Loucy (cell line): Measurements from ENCODE around the gene KIRREL3.

Experiments
- H2AFZ ChIP-seq: fragments of 200-600 bp; sonication (generic); 2 replicates; pipeline ENCODE4 v1.6.0; 2016; ENCODE audit warnings: antibody characterized with exemption, mild to moderate bottlenecking, low read length, moderate library complexity
- H3F3A ChIP-seq: fragments of 200-600 bp; 2 replicates; pipeline ENCODE4 v1.6.0; 2016; ENCODE audit warnings: antibody characterized with exemption, low read depth, mild to moderate bottlenecking
- H3K27me3 ChIP-seq: fragments of 200-600 bp; sonication (generic); 2 replicates; pipeline ENCODE4 v1.6.1; 2014; ENCODE audit warnings: low read length, mild to moderate bottlenecking; ENCODE audit not compliant: insufficient read depth, poor library complexity, severe bottlenecking
- H3K36me3 ChIP-seq: fragments of 200-600 bp; sonication (generic); 2 replicates; pipeline ENCODE4 v1.6.1; 2016; ENCODE audit warnings: low read length; ENCODE audit not compliant: insufficient read depth
- H3K4me1 ChIP-seq: fragments of 200-600 bp; sonication (generic); 2 replicates; pipeline ENCODE4 v1.5.1; 2014; ENCODE audit warnings: low read length, mild to moderate bottlenecking; ENCODE audit not compliant: insufficient read depth, poor library complexity, severe bottlenecking
- H3K4me2 ChIP-seq: fragments of 200-600 bp; sonication (generic); 2 replicates; pipeline ENCODE4 v1.6.0; 2014; ENCODE audit warnings: antibody characterized with exemption, low read length, low read depth, mild to moderate bottlenecking; ENCODE audit not compliant: poor library complexity, severe bottlenecking
- H3K4me3 ChIP-seq: fragments of 200-600 bp; sonication (generic); 2 replicates; pipeline ENCODE4 v1.5.1; 2014; ENCODE audit warnings: low read length, mild to moderate bottlenecking, mixed read lengths; ENCODE audit not compliant: poor library complexity, severe bottlenecking
- H3K79me2 ChIP-seq: fragments of 200-600 bp; sonication (generic); 2 replicates; pipeline ENCODE4 v1.6.1; 2014; ENCODE audit warnings: low read length; ENCODE audit not compliant: insufficient read depth
- H3K9ac ChIP-seq: fragments of 200-600 bp; sonication (generic); 2 replicates; pipeline ENCODE4 v1.6.0; 2014; ENCODE audit warnings: mild to moderate bottlenecking, low read depth, low read length, moderate library complexity; ENCODE audit not compliant: poor library complexity, severe bottlenecking
- H3K9me2 ChIP-seq: fragments of 200-600 bp; sonication (generic); replicated peaks from 2 replicates; pipeline ENCODE4 v1.6.1; 2016; ENCODE audit warnings: low read depth, low read length, mixed read lengths
- H3K9me3 ChIP-seq: fragments of 200-600 bp; sonication (generic); 2 replicates; pipeline ENCODE4 v1.6.1; 2014; ENCODE audit warnings: mild to moderate bottlenecking, antibody characterized with exemption, low read length, low read depth; ENCODE audit not compliant: insufficient read depth
- H4K20me1 ChIP-seq: fragments of 200-600 bp; sonication (generic); 2 replicates; pipeline ENCODE4 v1.6.0; 2014; ENCODE audit warnings: antibody characterized with exemption, low read length, mild to moderate bottlenecking; ENCODE audit not compliant: insufficient read depth, poor library complexity, severe bottlenecking
- EZH2phosphoT487 ChIP-seq: fragments of 200-600 bp; IDR thresholded peaks from 2 replicates; pipeline ENCODE4 v1.6.1; 2018; ENCODE audit warnings: antibody characterized with exemption, mild to moderate bottlenecking, moderate library complexity, borderline replicate concordance
- TF ChIP-seq, protein P1 (sequence below): fragments of 200-600 bp; sonication (generic); conservative IDR thresholded peaks from 2 replicates; pipeline ENCODE4 v1.5.1; 2014; ENCODE audit warnings: mild to moderate bottlenecking, antibody characterized with exemption, low read length

The KIRREL3 gene

DNA sequence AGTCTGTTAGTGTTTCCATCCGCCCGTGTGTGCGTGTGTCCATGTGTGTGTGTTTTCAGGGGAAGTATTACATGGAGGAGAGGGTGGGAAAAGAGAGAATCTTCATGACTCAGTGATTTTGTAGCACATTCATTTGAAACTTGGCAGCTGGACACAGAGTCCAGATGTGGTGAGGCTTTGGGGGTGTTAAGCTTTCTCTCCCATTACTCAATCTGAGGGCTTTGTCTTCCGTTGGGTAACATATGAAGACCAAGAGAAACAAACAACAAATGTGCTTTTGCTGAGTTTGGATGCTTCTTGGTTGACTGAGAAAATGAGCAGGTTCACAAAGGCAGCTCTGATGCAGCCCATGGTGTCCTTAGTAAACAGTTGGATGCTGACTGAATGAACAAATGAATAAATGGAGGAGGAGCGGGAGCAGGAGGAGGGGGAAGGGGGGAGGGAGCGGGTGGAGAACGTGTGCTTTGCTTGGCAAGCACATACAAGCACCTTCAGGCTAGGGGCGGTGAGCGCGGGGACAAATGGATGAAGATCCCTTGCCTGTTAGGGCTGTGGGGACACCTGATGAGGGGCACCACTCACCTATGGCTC is 540.8 kb downstream of the KIRREL3 start:
- Histone ChIP-seq H3K9ac (no peak overlapping the region), H3K36me3 (no peaks in the 10 kb centered on the region), H3K4me2 (no peak overlapping the region), H3K9me3 (no peaks in the 10 kb centered on the region), H4K20me1 (no peaks in the 10 kb centered on the region), H2AFZ (no peak overlapping the region), H3K27me3 (no peaks in the 10 kb centered on the region), H3K4me3 (no peak overlapping the region), H3F3A (no peaks in the 10 kb centered on the region), H3K9me2 (no peaks in the 10 kb centered on the region), H3K79me2 (no peaks in the 10 kb centered on the region), H3K4me1 (no peaks in the 10 kb centered on the region)
- TF ChIP-seq, protein P1, sequence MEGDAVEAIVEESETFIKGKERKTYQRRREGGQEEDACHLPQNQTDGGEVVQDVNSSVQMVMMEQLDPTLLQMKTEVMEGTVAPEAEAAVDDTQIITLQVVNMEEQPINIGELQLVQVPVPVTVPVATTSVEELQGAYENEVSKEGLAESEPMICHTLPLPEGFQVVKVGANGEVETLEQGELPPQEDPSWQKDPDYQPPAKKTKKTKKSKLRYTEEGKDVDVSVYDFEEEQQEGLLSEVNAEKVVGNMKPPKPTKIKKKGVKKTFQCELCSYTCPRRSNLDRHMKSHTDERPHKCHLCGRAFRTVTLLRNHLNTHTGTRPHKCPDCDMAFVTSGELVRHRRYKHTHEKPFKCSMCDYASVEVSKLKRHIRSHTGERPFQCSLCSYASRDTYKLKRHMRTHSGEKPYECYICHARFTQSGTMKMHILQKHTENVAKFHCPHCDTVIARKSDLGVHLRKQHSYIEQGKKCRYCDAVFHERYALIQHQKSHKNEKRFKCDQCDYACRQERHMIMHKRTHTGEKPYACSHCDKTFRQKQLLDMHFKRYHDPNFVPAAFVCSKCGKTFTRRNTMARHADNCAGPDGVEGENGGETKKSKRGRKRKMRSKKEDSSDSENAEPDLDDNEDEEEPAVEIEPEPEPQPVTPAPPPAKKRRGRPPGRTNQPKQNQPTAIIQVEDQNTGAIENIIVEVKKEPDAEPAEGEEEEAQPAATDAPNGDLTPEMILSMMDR, result no peak
- no peak for TF ChIP-seq EZH2phosphoT487

GRCh38 chr11:126457817-126458216 is 542.8 kb downstream of the KIRREL3 start:
- no peak overlapping the region for H2AFZ ChIP-seq
- H3K4me1 ChIP-seq, result no peaks in the 10 kb centered on the region
- no peaks in the 10 kb centered on the region for H3F3A ChIP-seq
- TF ChIP-seq EZH2phosphoT487, result no peak
- TF ChIP-seq, protein P1, result no peak
- H3K4me3 ChIP-seq, result no peak overlapping the region
- no peaks in the 10 kb centered on the region for H4K20me1 ChIP-seq
- no peak overlapping the region for H3K9ac ChIP-seq
- no peaks in the 10 kb centered on the region for H3K9me2 ChIP-seq
- no peaks in the 10 kb centered on the region for H3K79me2 ChIP-seq
- no peaks in the 10 kb centered on the region for H3K27me3 ChIP-seq
- no peaks in the 10 kb centered on the region for H3K36me3 ChIP-seq
- no peaks in the 10 kb centered on the region for H3K9me3 ChIP-seq
- no peak overlapping the region for H3K4me2 ChIP-seq

GRCh38 chr11:126456783-126457542 is 543.6 kb downstream of the KIRREL3 start:
- no peaks in the 10 kb centered on the region for H3F3A ChIP-seq
- H3K4me1 ChIP-seq, result no peaks in the 10 kb centered on the region
- H3K9me2 ChIP-seq, result no peaks in the 10 kb centered on the region
- H3K4me3 ChIP-seq, result no peak overlapping the region
- no peak overlapping the region for H2AFZ ChIP-seq
- TF ChIP-seq, protein P1, result no peak
- no peak for TF ChIP-seq EZH2phosphoT487
- H3K27me3 ChIP-seq, result no peaks in the 10 kb centered on the region
- H3K79me2 ChIP-seq, result no peaks in the 10 kb centered on the region
- H3K36me3 ChIP-seq, result no peaks in the 10 kb centered on the region
- no peaks in the 10 kb centered on the region for H4K20me1 ChIP-seq
- H3K9ac ChIP-seq, result no peak overlapping the region
- no peaks in the 10 kb centered on the region for H3K9me3 ChIP-seq
- H3K4me2 ChIP-seq, result no peak overlapping the region
